Measurements from ENCODE around the gene SMAD2.

SMAD2 gene

DNA sequence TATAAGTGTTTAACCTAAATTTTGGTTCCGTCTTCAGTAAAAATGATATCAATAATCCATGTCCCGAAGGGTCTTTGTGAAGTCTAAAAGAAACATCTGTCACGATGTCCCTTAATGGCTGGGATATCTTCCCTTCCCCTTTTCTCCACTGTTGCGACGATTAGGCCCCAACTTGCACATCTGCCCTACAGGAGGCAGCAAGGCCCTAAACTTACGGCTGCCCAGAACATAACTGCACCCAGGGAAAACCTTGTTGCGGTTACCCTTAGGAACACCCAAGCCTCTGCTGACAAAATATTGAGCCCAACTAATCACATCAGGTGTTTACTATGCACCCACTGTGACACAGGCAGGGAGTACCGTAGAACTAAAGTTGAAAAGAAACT, 1.3 kb upstream of the SMAD2 start:
- DNase-seq, result peak; percentile 83

DNA sequence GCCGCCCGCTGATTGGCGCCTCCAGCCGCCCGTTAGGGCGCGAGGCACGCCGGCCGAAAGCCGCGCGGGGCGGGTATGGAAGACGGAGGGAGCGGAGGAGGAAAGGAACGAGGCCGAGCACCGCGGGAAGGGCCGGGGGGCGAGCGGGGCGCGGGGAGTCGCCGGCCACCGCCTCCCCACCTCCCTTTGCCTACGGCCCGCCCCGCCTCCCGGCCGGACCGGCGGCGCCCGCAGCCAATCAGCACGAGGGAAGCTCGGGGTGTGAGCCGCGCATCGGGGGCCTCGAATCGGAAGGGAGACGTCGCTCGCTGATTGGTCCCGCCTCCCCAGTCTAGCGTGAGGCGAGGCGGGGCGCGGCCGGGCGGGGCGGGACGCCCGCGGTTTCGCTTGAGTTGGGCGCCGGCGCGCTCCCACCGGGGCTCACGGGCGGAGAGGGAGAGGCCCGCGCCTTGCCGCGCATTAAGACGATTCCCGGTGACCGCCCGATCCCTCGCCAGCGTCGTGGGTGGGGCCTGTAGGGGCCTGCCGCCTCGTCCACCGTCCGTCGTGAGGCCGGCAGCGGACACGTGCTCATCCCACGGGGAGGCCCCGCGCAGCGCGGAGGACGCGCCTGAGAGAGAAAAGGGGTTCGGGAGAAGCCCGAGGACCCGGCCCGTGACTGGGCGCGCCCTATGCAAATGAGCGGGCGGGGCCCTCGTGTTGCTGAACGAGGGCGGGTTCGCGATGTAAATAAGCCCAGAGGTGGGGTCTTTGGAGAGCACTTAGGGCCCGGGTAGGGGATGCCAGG, 665 bp upstream of the SMAD2 start:
- peak; percentile 98 for DNase-seq

DNA sequence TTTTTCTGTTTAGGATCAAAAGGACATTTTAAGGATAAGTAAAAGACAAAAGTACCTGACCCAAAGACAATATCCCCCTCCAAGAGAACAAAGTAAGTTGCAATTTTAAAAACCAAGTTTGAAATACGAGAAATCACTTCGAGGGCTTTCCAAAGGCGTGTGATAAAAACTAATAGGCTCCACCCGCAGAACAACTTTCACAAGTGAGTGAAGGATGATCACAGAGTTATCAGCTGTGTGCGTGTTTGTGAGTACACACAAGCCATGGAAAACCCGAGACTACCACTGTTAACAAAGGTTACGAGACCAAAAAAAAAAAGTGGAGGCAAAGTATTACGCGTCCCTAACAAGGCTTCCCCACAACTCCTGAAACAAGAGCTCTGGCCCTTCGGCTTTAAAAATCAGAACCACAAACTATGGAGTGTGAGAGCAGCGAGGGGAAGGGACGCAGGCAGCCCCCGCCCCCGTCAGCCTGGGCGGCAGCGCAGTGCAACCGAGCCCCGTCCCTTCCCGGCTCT, 719 bp downstream of the SMAD2 start:
- peak; percentile 65 for DNase-seq

DNA sequence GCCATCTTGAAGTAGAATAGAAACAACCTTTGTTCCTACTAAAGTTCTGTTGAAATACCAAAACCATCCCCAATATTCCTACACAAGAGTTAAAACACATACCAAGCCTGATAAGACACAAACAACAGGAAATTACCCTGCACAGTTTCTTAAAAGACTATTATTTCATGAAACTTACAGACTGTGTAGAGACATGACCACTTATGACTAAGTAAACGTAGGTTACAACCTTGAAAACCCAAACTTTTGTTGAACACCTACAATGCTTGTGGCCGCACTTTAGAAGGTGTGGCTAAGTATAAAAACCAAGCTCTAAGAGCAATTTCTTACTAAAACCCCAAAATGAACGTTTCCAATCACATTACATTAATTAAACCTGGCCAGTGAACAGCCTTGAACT, 2.0 kb downstream of the SMAD2 start:
- DNase-seq, result no peak

DNA sequence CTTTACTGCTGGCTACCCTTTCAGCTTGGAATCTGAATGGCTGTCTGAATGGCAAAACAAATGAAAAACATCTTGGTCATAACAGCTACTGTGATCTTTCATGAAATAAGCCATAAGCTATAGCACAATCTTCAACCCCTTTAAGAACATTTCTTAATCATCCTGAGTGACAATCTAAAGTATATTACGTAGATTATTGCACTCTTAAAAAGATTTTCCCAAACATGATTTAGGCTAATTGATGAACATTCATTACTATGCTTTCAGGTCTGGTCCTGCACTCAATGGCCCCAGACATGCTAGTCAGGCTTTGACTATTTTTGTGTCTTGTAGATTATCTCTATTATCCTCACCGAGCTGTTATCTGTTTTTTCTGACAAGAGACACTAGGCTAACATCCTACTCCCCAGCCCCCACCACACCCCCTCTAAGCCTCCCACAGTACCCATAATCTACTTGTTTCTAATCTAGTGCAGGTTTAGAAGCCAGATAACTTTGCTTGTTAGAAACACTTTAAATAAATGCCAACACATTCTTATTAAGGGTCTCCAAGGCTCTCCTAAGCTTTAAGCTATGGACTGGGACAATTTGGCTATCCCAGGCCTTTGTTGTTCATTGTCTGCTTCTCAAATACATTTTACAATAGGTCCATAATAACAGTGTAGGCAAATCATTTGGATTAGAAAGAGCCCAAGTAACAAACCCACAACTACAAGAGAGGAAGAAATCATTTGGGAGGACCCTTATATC, 4.2 kb downstream of the SMAD2 start:
- DNase-seq, result peak; percentile 96

DNA sequence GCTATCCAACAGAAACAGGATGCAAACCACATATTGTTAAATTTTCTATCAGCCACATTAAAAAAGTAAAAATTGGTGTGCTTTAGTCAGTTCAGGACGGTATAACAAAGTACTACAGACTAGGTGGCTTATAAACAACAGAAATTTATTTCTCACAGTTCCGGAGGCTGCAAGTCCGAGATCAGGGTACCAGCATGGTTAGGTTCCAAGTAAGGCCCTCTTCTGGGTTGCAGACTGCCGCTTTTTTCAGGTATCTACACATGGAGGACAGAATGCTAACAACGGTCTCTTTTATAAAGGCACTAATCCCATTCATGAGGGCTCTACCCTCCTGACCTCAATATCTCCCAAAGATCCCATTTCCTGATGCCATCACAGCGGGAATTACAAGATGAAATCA, 10.5 kb downstream of the SMAD2 start:
- DNase-seq, result no peak

DNA sequence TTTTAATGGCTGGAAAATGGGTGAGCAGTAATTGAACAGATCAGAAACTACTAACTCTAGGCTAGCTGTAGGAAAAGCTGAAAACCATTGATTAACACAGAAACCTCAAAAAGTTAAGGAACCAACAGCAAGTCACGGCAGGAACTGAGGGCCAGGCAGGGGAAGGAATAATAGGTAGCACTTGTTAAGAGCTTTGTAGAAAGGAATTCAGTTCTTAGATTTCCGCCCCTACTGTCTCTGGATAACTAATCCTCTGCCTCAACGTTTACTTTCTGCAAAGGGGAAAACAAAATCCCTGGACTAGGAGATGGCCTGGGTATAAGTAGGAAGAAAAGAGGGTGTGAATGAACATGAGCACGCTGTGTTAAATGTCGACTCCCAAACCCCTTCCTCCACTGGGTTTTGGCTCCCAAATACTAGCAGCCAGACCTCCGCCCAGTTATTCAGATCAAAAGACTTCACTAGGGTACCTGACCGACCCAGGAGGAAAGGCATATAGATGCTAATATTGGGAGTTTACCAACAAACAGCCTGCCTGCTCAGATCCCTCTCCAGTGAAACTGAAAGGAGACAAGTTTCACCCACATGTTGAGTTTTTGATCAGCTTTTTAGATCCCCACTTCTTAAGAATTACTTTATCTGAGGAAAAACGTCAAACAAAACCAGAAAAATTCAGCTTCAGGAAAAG, 12.4 kb downstream of the SMAD2 start:
- peak; percentile 23 for DNase-seq

DNA sequence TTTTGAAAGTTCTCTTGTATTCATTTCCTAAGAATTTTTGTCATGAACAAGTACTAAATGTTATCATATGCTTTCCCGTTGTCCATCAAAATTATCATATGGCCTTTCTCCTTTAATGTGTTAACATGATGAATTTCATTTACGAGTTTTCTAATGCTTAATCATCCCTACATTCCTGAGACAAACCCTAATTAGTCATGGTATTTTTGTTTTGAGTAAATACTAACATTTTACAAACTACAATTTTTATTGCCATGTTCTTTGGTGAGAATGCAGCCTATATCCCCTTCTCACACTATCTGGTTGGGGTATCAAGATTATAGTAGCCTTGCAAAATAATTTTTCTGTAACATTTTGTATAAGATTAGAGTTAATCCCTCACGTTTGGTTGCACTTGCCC, 14.5 kb downstream of the SMAD2 start:
- no peak for DNase-seq

DNA sequence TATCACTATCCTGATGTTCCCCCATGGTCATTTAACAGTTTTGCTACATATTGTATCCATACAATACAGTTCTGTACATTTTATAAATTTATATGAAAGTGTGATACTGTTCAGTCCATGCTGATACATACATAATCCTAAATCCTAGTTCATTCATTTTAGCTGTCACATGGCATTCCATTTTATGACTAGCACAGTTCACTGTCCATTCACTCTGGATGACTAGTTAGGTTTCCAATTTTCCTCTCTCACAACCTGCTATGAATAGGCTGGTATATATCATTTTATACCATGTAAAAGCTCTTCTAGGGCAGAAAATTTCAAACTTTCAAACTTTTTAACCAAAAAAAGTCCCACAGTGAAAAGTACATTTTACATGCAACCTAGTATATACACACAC, 15.2 kb downstream of the SMAD2 start:
- DNase-seq, result no peak

DNA sequence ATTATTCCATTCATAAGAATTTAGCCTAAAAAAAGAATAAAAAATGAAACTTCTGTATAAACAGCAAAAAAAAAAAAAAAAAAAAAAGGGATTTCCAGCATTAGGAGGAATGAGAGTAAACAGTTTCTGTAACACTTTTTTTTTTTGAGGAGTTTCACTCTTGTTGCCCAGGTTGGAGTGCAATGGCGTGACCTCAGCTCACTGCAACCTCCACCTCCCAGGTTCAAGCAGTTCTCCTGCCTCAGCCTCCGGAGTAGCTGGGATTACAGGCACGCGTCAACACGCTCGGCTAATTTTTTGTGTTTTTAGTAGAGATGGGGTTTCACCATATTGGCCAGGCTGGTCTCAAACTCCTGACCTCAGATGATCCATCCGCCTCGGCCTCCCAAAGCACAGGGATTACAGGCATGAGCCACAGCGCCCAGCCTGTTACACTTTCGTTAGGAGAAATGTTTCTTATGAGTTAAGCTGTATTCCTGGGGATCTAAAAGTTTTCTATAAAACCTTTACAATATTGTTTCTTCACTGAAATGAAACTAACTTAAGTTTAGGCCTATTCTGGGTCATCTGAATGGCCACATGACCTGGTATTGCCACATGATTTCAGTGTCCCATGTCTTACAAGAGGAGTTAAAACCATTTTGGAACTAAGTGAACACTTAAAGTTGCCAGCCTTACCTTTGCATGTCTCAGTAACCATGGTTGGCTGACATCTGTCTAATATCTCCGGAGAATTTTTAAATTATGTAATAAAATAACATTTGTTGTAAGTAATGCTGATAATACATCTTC, 17.5 kb downstream of the SMAD2 start:
- no peak for DNase-seq

DNA sequence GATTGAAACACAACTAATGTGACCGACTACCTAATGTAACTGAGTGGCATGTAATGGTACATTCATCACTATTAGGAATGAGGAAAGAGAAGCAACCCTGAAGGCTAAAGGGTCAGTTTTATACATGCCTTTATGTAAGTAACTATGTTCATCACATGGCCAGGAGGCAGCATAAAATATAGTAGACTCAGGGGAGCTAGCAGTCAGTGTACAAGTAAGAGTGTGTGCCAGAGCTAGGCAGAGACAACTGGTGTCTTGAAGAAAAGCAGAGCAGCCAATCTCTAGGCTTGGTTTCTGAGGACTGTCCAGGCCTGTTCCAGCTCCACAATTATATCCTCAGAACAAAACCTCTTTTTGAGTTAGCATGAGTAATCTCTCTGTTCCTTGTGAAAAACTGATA, 18.1 kb downstream of the SMAD2 start:
- no peak for DNase-seq

DNA sequence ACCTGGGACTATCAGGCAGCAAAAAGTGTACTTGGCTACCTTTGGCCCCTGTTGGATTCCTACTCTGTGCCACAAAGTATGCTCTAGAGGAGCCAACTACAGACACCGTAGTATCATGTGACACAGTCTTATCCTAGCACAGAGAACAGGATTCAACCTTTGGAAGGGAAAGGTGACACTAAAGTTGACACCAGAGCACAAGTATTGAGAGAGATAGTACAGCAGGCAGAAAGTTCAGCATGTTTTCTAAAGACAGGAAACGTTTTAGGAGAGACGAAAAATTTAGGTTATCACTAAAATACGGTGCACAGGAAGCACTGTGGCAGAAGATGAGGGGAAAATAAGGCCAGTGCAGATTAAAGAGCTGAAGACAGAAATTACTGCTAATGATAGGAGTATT, 18.6 kb downstream of the SMAD2 start:
- DNase-seq, result no peak

DNA sequence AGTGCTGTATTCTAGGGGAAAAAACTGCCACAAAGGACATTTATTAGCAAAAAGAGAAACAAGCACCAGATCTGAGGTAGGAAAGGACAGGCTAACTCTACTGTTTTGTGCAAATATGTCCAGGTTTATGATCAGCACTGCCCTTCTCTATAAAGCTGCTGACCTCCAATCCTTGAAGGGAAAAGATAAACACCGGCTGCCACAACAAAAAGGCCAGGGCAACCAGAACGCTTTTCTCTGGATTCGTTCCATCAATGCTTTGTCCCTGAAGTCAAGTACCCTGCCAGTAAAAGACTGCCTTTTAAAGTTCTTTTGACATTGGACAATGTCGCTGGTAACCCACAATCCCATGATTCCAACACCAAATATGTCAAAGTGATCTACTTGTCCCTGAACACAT, 21.0 kb downstream of the SMAD2 start:
- no peak for DNase-seq

DNA sequence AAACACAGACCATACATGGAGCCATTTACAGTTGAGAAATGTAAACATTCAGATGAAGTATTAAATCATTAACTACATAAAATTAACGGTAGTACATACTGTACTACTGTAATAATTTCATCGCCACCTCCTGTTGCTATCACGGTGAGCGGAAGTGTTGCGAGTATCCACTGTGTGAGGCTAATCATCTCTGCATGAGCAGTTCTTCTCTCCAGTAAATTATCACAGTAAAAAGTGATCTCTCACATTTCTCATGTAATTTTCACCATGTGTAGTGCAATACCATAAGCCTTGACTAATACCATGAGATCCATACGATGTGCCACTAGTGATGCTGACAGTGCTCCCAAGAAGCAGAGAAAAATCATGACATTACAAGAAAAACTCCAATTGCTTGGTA, 21.9 kb downstream of the SMAD2 start:
- no peak for DNase-seq

DNA sequence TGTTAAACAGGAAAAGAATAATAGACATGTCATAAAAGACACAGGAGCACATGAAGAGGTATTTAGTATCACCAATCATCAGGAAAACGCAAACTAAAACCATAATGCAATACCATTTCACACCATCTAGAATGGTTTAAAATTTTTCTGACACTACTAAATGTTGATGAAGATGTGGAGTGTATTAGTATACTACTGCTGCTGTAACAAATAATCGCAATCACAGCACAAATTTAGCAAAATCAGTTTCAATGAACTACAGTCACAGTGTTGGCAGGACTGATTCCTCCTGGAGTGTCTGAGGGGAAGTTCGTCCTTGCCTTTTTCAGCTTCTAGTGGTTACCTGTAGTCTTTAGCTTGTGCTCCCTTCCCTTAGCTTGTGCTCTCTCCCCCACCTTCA, 24.1 kb downstream of the SMAD2 start:
- DNase-seq, result no peak

DNA sequence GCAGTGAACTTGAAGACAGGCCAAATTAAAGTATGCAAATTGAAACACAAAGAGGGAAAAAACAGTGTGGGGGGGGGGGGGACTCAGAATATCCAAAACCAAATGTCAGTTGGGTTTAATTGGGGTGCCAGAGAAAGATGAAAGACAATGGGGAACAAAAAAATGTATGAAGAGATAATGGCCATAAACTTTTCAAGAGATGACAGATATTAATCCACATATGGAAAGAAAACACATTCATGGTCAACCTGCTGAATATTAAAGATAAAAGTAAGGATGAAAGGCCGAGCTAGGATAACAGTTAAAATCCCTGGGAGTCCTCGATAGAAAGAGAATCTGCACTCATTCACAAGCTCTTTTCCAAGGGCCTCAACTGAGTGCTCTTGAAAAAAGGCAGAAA, 26.6 kb downstream of the SMAD2 start:
- DNase-seq, result no peak

DNA sequence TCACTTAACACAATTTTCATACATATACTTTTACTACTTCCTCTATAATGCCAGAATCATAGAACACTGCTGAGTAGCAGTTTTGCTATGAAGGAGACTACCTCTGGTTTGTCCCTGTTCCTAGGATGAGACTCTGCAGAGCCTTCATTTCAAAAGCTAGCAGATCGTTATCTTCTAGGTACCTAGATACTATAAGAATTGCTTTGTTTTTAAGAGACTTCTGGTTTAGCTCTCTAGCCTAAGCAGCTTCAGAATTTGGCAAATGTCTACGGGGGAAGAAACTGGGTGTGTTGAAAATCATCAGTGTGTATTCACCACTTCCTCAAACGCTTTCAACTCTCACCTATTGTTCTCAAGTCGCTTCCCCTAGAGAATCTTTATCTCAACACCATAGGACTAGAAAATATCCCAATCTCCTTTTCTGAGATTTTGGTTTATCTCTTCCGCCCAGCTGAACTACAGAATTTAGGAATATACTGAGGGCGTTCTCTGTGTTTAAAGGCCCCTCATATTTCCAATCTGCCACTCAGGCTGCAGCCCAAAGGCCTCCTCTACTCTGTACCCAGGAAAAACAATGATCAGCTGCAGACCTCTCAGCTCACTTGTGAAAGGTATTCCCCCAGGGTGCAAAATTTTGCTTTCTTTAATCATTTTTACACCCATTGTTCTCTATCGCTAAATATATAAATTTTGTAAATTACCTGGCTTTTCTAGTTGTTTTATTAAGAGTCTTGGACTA, 28.7 kb downstream of the SMAD2 start:
- DNase-seq, result no peak

DNA sequence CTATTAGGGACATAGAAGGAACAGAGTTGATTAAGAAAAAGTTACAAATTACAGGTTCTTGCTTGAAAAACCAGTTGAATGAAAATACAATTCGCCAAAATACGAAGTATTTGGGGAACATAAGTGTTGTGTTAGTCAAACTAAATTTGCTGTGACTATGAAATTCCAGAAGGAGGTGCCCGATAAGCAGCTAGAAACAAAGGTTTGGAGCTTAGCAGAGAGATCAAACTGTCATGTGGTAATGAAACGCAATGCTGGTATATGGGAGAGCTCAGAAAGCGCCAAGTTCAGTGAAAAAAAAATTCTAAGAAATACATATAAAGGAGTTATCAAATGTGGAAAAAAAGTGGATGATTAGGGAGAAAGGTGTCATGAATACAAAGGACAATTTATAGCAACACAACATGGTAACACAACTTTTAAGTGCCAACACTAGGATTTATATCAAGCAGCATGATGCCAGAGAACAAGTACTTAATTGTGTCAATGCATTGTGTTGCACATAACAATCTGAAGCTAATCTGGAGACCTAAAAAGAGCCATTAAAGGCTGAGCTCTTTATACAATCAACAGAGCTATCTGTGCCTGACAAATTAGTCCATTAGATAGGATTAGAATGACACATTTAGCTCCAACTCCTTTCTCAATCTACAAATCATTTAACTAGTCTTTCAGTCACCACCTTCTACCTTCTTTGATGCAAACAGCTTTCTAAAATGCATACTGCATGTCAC, 31.2 kb downstream of the SMAD2 start:
- DNase-seq, result peak; percentile 92

DNA sequence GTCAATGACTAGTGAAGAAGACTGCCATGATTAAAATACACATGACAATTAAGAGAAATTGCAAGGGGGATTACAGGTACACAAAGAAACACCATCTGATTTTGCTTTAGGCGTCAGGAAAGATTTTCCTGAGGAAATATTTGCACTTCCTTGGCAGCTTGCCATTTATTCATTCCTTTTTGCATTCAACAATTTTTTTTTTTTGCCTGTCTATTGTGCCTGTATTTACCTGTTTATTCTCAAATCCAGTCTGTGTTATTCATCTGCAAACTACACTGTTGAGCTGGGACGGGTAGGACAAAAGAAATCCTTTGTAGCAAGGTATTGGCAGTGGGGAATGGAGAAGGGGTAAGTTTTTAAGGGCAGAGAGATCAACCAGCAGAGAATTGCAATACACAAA, 31.8 kb downstream of the SMAD2 start:
- no peak for DNase-seq

DNA sequence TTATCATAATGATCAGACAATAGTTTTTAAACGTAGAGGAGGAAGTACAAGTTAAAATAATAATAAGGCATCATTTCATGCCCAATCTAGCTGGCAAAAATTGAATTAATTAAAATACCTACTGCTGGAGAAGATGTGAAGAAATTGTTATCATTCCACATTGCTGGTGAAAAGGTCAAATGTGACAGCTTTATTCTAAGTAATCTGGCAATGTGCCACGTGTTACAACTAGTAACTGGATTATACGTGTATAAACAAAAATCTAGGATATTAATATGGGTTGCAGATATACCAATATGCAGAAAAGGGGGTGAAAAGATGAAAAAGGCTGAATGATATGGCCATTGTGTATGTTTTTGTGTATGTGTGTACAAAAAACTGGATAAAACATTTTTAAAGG, 32.4 kb downstream of the SMAD2 start:
- peak; percentile 61 for DNase-seq

DNA sequence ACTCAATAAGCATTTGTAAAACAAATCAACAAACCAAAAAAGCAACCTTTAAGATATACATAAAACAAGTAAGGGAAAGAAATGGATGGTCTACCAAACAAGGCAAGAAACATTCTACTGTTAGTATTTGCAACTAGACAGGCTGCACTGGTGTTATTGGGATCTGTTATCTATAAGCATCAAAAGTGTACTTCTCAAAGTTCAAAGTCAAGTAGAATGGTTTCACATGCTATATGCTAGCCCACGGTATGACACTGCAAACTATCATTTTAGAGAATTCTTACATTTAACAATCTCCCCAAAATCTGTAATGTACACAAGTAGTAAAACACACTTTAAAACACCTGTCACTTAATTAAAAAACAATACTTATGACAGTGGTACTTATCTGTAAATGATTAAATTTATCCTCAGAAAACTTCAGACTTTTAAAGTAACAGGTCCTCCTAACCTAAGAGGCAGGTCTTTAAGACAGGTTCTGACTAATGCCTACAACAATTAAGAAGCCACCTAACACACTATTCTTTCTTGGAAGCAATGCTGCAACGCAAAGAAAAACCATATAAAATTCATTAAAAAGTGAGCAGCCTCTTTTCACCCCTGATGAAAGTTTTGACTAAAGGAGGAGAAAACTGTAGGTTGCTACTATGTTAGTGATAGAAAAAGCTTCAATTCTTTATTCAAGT, 34.8 kb downstream of the SMAD2 start:
- no peak for DNase-seq
